Keratinocyte (primary cell): Measurements from ENCODE around the gene LAPTM5.

Experiments used
- CTCF ChIP-seq, 3 experiments: IDR thresholded peaks in 1 of 3; conservative IDR thresholded peaks in 1 of 3; optimal IDR thresholded peaks in 1 of 3; 2 replicates in 2 of 3; 3 replicates in 1 of 3; pipeline versions ENCODE3 to v1.5.1; 2011; ENCODE audit warnings: low read length in 3 of 3, mild to moderate bottlenecking in 3 of 3, moderate library complexity in 2 of 3, control low read depth in 1 of 3, inconsistent platforms in 1 of 3; ENCODE audit not compliant: insufficient read depth in 2 of 3; ENCODE audit errors: extremely low read depth in 1 of 3
- EZH2 ChIP-seq: IDR thresholded peaks from one replicate; pipeline ENCODE4 v1.6.1; 2012; ENCODE audit warnings: inconsistent platforms, mild to moderate bottlenecking, low read length, moderate library complexity

GRCh38 chr1:30761381-30762151, 4.0 kb upstream of the LAPTM5 start:
- TF ChIP-seq CTCF (optimal IDR thresholded peaks at IDR 0.05 in 1 of 3, IDR thresholded peaks at IDR 0.05 in 1 of 3, conservative IDR thresholded peaks at IDR 0.05 in 1 of 3; ENCODE audit: extremely low read depth in 1 of 3, insufficient read depth in 2 of 3, low read length in 3 of 3) (no peak), EZH2 (no peak)
